GM19324 (cell line): ENCODE measurements around the gene NGFR.
"Not testable (repeated sequence)": the region's sequence is repeated elsewhere in the genome, so short reads cannot be mapped to it uniquely, and the experiment has no call there.

Experiments
- ATAC-seq: cut with Tn5 transposase; IDR thresholded peaks from one replicate; pipeline ENCODE4 v1.9.1; 2021; ENCODE audit warnings: mild to moderate bottlenecking, moderate library complexity; ENCODE audit not compliant: unreplicated experiment, low FRiP score

The NGFR gene

GRCh38 chr17:49530118-49530517 is 35.0 kb downstream of the NGFR start:
- ATAC-seq = no peak

- ATAC-seq = no peak
Observed at GRCh38 chr17:49543860-49544259, 48.8 kb downstream of the NGFR start.

DNA sequence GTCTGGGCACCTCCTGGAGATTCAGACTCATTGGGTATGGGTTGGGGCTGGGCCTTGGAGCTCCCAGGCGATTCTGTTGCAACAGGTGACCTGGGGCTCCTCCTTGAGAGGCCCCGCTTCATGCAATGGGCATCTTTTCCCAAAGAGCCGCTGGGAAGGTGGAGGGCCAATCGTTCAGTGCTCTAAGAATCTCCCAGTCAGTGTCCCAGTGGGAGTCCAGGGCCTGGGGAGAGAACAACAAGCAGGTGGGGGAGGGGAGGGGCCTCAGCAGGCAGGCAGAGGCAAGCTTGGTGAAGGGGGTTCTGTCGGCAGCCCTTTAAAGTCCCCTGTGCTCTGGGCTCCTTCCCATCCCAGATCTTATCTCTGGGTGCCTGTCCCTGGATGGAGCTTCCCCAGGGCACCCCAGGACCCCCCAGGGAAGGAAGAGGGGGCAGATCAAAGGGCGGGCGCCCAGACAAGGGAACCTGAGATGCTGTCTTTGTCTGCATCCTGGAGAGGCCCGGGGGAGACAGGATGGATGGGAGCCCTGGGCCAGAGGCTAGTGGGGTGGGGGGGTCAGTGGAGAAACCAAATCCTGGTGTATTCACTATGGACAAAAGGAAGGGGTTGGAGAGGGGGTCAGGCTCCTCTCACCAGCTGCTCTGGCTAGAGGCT is 50.0 kb downstream of the NGFR start:
- ATAC-seq = no peak

- ATAC-seq = no peak
Observed at GRCh38 chr17:49545806-49546545, 50.9 kb downstream of the NGFR start.

DNA sequence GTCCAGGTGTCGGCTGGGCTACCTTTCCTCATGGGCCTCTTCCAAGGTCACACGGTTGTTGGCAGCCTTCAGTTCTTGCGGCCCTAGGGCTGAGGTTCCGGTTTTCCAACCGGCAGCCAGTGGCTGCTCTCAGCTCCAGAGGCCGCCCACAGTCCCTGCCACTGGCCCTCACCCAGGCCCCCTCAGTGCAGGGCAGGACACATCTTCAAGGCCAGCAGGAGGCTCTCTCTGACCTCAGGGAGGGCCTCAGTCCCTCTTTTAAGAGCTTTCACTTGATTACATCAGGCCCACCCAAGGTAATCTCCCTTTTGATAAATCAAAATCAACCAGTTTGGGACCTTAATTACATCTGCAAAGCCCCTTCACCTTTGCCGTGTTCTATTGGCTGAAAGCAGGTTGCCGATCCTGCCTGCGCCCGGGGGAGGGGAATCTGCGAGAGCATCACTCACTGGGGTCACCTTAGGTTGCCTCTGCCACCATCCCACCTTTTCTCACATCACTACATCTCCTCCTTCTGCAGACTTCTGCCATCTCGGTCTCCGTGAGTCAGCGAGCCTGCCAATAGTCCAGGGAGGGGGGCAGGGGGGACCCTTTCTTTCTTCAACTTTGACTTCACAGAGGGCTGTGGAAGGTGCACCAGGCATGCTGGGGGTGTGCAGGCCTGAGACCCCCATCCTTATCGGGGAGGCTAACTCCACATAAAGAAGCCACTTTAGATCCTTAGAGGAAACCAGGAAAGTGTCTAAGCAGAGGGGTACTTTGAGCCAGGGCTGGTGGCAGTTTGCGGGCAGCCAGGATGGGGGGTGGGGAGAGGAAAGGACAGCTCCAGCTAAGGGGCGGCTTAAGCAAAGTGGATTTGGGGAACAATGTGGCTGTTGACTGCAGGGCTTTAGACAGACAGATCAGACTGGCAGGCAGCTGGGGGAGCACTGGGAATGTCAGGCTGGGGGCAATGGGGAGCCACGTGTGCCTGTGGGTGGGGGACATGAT is 51.7 kb downstream of the NGFR start:
- ATAC-seq = no peak

DNA sequence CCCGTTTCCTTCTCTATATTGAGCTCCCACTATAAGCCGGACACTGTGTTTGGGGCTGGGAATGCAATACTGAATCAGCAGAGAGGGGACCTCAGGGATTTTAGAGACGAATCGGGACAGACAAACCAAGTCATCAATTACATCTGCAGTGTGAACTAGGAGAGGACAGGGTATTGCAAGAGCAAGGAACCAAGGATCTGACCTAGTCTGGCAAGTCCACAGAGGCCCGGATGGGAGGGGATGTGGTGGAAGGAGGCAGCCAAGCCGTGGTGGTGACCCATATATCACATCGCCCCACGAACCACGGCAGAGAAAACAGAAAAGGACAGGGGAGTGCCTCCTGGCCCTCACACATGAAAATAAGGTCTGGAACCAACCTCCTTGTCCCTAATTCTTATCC is 52.5 kb downstream of the NGFR start:
- ATAC-seq = no peak

GRCh38 chr17:49548051-49548505 is 53.0 kb downstream of the NGFR start:
- ATAC-seq = no peak

- ATAC-seq = no peak
Observed at GRCh38 chr17:49548506-49549310, 53.6 kb downstream of the NGFR start.

DNA sequence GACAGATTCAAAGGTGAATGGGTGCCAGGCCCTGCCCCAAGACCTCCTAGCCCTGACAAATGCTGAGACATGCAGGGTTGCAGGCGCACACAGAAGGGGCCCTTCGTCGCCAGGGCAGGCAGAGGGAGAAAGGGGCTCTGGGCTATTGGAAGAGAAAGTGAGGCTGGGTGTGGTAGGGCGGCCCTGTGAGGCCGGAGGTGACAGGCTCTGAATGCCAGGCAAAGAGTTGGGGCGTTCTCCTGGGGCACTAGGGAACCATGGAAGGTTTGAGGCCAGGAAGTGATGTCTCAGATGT is 54.2 kb downstream of the NGFR start:
- ATAC-seq = no peak

- no peak for ATAC-seq
Observed at GRCh38 chr17:49549691-49550678, 54.9 kb downstream of the NGFR start.

GRCh38 chr17:49550764-49551163 is 55.7 kb downstream of the NGFR start:
- ATAC-seq = not testable (repeated sequence)

- no peak for ATAC-seq
Observed at GRCh38 chr17:49551221-49552069, 56.4 kb downstream of the NGFR start.

- ATAC-seq = no peak
Observed at GRCh38 chr17:49552070-49552751, 57.1 kb downstream of the NGFR start.

DNA sequence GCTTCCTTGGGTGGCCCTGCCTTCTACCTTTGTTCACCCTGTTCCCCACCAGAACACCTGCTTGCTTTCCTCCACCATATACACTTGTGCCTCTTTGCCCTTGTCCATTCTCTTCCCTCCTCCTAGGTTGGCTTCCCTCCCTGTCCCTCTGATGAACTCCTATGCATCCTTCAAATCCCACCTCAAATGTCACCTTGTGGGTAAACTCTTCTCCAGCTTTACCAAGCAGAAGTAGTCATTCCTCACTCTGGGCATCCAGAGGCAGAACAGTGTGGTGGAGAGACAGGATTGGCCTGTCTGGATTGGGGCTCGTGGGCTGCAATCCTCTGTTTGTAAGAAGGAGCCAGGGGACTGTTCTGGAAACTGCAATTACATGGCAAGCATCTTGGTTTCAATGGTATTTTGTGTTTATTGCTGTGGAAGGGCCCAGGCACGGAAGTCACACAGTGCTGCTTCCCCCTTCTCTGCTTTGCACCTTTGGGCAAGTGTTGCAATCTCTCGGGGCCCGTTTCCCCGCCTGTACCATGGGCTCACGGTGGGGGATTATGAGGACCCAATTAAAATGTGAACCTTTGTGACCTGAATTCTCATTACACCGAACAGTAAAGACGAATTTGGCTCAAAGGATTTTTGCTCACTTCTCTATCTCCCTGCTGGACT is 58.7 kb downstream of the NGFR start:
- no peak for ATAC-seq

DNA sequence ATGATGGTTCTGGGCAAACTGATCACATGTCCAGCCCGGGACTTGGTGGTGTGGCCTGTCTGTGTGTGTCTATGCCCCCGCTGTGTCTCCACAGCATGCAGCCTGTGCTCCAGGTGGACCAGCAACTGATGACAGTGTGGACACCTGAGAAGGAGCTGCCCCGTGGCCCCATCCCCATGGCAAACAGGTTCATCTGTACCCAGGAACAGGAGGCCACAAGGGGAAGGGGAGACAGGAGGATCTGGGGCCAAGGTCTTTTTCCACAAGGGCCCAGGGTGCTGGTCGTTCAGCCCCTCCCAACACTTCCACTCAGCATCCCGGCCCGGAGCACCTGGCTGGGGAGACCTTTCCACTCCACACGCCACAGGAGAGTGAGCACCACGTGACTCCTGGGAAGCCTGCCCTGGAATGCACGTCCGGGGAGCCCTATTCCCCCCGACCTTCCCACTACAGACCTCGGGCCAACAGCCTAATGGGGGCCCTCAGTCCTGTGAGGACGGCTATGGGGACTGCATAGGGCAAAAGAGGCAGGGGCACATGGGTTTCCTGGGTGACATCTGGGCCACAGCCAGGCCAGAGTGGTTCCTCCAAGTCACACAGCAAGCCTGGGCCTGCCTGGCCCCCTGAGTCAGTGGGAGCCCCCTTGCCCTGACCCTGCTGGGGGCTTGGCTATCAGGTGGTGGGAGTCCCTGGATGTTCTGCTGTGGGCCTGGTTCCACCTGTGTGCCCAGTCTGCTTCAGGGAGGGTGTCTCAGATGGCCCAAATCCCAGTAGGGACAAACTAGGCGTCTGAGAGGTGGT is 59.8 kb downstream of the NGFR start:
- ATAC-seq = no peak

DNA sequence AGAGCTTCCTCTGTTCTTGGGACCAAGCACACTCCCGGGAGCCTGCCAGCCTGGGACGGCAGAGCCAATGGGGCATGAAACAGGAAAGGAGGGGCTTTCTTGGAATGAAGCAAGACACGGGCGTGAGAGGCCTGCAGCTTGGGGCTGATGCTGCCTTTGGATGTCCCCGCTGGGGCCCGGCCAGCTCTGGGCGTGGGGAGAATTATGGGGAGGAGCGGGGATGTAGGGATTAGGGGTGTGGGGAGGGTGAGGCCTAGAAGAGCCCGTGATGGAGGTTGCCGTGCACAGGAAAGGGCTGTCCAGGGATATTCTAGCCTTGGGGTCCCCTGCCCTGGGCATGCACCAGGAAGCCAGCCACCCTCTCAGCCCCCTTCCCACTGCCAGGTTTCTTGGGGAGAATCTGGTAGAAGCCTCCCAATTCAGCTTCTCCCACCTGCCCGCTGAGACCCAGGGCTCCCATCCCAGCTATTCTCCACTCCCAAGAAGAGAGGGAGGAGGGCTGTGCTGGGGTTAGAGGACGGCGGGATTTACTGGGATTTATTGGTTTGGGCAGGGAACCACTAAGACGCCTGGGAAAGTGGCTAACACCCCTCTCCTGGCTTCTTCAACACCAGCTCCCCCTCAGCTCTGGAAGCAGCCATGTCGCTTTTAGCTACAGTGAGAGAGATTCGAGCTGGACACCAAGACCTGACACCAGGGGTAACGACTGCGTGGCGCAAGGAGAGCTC is 60.6 kb downstream of the NGFR start:
- no peak for ATAC-seq
